GM21367 (cell line): ENCODE measurements around the gene TAS2R41.

Source experiments
- ATAC-seq: cut with Tn5 transposase; IDR thresholded peaks from one replicate; pipeline ENCODE4 v1.9.1; 2021; ENCODE audit not compliant: unreplicated experiment

Gene TAS2R41

GRCh38 chr7:143492799-143493739 lies 15.4 kb downstream of the TAS2R41 start:
- no peak for ATAC-seq

DNA sequence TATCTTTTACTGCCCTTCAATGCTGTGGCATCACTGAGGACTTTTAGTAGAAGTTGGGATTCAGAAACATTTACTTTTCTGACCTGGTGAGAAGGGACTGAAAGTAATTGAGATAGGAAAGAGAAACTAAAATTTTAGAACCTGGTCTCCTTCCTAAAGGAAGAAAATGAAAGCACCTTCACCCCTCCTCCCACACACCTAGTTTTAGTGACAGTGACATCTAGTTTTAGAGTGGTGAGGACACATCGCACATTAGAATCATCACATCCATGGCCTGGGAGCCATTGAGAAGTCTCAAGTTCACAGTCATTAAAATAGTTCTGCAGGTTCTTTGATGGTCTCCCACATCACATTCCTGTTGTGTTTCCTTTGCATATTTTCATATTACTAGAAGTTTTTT lies 16.1 kb downstream of the TAS2R41 start:
- no peak for ATAC-seq

DNA sequence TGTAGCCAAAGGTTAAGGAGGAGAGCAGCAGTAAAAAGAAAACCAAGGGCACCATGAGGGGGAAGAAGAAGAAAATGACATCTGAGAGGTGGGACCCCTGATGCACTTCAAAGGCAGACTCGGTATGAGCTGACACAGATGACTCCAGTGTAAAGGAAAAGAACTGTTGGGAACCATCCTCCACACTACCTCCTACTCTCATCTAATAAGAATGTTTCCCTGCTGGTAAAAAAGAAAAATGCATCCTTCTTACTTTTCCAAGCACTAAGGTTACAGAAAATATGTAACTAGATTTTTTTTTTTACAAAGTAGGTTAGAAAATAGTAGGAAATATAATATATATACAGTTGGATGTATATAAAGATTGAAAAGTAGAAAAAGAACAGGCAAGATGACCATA lies 16.9 kb downstream of the TAS2R41 start:
- no peak for ATAC-seq

DNA sequence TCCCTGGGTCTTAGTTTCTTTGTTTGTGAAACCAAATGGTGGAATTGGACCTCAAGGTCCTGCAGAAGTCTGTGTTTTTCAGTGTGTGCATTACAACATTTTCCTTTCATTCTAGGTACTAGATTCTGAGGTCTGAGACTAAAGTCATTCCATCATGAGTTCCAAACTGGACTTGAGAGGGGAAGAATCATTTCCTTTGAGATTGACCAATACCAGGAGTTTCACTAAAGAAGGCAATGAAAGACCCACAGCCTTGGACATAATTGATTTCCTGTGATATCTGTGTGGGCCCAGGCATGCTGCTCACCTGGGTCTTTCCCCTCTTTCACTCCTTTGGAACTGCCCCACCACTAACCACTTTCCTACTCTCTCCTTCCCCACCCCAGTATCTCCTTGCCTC lies 18.2 kb downstream of the TAS2R41 start:
- no peak for ATAC-seq

DNA sequence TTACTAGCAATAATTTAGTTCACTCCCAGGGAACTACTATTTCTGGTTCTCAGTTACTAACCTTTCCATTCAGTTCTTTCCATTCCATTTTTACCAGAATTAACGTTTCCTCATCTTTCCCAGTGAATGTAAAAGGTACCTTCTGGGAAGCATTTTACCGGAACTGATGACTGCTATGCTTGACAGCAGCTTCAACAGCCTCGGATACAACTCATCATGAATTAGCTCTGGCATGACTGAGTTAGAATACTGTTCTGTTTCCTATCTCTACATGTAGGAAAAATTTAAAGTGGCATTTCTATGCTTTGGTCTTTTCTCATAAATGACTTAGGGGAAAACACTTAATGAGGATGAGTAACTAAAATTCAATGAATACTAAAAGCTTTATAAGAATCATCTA lies 18.6 kb downstream of the TAS2R41 start:
- no peak for ATAC-seq

DNA sequence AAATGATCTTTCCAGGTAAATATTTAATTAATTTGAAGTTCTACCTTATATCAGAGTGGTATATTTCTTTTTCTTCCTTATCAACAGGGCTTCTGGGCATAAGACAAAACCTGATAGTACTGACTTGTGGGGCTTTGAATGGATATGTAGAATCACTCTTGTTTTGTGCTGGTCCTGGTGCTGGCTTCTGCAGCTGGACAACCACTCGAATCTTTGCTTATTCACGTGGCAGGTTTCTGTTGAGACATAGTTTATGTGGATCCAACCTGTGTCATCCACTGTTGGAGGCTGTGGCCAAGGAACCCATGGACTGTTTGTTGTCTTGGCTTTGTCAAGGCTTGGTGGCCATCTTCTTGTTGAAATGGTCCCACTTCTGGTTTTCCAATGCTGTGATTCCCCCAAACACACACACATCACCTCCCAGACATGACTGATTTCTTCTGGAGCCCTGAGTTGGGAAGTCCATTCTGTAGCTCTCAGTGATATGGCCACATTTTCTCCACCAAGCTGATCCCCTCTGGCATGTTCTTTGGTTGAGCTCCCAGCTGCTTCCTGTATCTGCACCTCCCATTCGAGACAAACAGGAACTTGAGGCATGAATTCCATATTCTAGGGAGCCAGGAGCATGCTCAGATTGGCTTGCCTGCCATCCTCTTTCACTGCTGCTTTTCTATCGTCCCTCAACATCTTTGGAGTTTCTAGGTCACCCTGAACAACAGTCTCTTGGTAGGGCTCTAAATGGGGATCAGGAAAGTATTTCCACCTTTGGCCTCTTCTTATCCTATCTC lies 19.5 kb downstream of the TAS2R41 start:
- no peak for ATAC-seq

DNA sequence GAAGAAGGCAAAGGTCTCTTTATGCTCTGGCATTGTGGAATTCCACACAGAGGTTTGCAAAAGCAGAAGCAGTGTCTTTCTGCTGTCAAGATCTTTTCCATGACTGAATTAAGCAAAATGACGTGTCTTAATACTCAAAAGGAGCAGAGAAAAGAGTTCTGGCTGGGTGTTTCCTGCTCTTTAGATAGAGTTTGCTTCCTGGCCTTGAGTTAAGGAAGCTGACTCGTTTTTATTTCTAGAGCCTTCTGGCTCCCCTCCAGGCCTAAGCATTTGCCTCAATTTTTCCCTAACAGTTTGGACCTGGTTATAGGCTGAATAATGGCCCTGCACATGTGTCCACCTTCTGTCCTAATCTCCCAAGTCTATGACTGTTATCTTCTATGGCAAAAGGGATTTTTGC lies 21.6 kb downstream of the TAS2R41 start:
- no peak for ATAC-seq

GRCh38 chr7:143499743-143500348 lies 22.2 kb downstream of the TAS2R41 start:
- ATAC-seq, result no peak

GRCh38 chr7:143503261-143503660 lies 25.6 kb downstream of the TAS2R41 start:
- no peak for ATAC-seq

DNA sequence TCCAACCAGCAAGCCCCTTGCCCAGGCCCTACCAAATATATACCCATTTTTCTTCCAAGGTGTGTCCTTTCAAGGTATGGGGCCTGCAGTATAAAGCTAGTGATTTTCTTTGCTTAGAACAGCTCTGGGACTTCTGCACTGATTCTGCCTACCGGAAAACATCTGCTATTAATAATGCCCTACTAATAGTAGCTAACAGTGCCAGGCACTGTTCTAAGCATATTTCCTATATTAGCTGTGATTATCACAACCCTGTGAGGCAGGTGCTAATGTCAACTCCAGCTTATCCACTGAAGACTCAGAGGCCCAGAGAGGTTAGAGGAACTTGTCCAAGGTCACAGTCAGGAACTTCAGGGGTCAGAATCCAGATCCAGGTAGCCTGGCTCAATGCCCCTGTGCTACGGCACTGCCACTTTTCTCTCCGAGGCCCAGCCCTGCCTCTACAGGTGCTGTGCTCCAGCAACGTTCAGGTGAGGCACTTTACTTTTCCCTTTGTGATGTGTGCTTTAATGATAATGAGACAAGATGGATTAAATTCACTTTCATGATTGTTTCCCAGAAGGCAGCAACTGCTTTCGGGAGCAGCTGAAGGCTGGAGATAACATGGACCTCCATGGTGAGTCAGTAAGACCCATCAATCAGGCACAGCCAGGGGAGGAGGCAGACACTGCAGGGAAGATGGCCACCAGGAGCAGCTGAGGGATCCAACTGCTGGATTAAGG lies 26.7 kb downstream of the TAS2R41 start:
- no peak for ATAC-seq

DNA sequence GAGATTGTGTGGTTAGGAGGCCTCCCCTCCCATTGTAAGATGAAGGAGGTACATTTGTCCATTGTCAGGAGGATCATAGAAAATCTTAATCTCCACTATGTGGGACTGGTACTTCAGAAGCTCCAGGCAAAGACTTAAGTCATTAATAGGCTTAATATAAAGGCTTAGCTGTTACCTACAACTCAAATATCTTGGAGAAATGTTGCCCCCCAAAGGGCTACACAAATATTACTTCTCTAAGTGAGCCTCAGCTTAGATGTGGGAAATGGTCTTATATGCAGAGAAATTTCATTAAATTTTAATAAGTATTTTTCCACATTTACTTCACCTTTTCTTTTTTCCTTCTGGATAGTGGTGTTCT lies 27.2 kb downstream of the TAS2R41 start:
- no peak for ATAC-seq

- no peak for ATAC-seq
These were observed 28.2 kb downstream of the TAS2R41 start for GRCh38 chr7:143505838-143506237.

DNA sequence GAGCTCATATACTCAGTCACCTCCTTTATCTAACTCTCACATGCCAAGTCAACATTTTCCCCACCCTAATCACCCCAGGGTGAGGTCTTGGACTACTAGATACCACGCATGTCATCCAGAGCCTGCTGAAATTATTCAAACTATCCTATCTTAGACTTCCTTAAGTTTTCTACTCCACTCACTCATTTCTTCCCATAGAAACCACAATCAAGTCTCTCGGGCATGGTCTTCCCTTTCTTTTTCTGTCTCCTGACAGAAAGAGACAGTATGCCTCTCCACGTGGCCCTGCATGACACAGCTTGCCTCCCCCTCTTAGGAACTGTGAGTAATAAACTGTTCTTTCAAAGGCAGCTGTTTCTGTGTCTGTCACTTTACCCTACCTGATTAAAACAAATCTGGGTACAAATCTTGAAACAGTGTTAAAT lies 29.4 kb downstream of the TAS2R41 start:
- no peak for ATAC-seq

DNA sequence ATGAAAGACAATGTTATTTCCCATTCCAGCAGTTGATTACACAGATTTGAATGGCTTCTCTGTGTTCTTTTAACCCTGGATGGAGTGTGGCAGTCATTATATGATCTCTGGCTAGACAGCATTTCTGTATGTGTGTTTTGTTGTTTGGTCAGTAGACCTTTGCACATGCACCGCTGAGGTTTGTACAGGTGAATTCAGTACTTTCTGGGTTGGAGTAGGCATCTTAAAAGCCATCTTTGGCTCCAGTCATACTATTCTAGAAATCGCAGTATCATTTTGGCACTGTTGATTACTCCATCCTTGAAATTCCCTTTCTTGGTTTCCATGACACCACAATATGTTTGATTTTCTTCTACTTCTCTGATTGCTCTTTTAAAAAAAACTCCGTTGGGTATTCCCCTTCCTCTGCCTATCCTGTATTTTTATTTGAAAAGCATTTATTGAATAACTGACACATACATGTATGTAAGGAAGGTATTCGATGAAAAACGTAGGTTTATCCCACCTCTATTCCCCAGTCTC lies 29.9 kb downstream of the TAS2R41 start:
- ATAC-seq, result no peak

- no peak for ATAC-seq
These were observed 33.4 kb downstream of the TAS2R41 start for GRCh38 chr7:143510854-143511592.

DNA sequence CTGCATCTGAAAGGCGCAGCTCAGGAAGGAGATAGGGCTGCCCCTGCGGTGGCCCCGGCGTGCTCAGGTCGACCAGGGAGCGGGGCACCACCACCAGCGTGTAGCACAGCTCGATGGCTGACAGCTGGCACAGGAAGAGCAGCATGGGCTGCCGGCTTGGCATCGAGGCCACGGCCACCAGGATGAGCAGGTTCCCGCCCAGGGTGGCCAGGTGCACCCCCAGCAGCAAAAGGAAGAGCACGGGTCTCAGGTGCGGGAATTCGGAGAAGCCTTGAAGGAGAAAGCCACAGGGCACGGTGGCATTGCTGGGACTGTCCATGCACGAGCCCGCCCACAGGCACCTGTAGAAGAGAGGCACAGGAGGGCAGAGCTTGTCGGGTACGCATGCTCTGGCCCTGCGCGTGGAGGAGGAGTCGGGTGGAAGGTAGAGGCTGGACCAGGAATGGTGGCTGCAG lies 33.9 kb downstream of the TAS2R41 start:
- ATAC-seq, result no peak

DNA sequence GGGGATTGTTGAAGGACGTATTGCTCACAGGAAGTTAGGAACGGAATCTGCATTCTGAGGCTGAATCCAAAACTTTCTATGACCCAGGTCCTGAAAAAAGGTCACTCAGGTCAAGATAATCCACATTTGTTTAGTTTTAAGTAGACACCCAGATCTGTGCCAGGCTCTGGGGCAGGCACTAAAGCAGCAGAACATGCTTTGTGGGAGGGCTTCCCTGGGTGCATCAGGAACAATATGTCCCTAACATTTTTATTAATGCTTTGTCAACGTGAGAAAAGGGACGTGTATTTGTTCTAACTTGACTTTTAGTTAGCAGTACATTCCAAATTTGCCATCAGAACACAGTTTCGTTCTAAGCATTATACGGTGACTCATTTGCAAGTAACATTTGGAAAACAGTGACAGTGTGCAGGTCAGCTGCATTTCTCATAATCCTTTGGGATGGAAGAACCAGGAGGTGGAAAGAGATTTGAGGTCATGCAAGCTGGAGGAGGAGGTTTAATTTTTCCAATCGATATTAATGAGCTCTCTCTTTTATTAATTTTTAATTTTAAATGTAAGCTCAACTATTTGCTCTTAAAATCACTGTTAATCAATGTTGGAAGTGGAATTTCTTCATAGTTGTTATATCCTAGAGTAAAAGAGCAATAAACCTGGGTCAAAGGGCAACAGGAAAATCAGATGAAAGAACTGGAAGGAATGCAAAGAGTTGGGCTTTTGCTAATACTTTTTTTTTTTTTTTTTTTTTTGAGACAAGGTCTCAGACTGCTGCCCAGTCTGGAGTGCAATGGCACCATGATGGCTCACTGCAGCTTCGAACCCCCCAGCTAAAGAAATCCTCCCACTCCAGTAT lies 35.0 kb downstream of the TAS2R41 start:
- no peak for ATAC-seq

DNA sequence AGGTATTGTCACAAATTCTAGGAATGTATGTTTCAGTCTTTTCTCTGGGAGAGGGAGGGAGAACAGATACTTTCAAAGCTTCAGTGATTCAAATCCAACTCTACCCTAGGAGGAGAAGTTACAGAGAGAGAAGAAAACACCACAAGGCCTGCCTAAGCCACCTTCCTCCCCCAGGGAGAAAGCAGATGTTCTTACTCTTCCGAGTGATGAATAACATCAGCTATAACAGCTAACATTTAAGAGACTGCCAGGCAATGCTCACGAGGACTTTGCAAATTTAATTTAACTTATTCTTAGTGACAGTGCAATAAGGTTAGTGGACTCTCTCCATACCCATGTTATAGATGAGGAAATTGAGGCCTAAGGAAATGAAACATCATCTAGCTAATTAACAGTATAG lies 36.8 kb downstream of the TAS2R41 start:
- ATAC-seq, result no peak
